GM21786 (cell line): ENCODE measurements around the gene OR6V1.
"Not testable (repeated sequence)": the region's sequence is repeated elsewhere in the genome, so short reads cannot be mapped to it uniquely, and the experiment has no call there.

Source experiments
- ATAC-seq: cut with Tn5 transposase; IDR thresholded peaks from one replicate; pipeline ENCODE4 v1.9.1; 2021; ENCODE audit not compliant: unreplicated experiment

OR6V1 gene

GRCh38 chr7:143042790-143043271 lies 9.3 kb upstream of the OR6V1 start:
- no peak for ATAC-seq

- ATAC-seq: no peak
Measured at GRCh38 chr7:143043391-143043790, 8.8 kb upstream of the OR6V1 start.

- no peak for ATAC-seq
Measured at GRCh38 chr7:143046426-143046851, 5.7 kb upstream of the OR6V1 start.

- ATAC-seq: no peak
Measured at GRCh38 chr7:143047326-143047725, 4.8 kb upstream of the OR6V1 start.

- no peak for ATAC-seq
Measured at GRCh38 chr7:143048827-143049226, 3.3 kb upstream of the OR6V1 start.

DNA sequence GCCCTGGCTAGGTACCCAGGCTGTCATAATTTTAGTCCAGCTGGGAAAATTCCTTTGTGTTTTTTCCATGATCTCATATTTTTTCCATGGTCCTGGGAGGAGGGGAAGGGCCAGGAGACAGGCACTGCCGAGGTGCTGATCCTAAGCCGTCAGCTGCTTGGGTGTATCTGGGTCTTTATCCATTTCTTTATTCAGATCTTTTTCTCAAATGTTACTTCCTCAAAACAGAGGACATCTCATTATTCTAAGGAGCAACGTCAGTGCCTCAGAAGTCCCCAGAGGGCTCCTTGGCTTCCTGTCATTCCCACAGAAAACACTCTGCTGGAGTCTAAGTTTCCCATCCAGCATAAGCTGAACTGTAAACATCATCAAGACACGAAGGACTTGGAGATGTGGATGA lies 2.8 kb upstream of the OR6V1 start:
- no peak for ATAC-seq

DNA sequence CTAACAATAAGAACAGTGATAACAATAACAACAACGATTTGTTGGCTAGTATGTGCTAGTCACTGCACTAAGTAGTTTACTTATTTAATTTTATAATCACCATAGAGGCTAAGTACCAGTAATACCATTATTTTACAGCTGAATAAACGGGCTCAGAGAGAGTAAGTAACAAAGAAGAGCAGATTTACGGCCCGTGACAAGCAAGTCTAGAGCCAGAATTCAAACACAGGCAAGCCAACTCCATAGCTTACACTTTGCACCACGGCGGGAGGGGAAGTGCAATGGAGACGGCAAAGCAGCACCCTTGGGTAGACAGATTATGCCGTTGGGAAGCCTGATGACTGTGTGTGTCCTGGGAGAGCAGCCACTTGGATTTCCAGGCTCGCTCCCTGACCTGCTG lies 1.2 kb upstream of the OR6V1 start:
- no peak for ATAC-seq

GRCh38 chr7:143054621-143055020 lies 2.5 kb downstream of the OR6V1 start:
- ATAC-seq: no peak

DNA sequence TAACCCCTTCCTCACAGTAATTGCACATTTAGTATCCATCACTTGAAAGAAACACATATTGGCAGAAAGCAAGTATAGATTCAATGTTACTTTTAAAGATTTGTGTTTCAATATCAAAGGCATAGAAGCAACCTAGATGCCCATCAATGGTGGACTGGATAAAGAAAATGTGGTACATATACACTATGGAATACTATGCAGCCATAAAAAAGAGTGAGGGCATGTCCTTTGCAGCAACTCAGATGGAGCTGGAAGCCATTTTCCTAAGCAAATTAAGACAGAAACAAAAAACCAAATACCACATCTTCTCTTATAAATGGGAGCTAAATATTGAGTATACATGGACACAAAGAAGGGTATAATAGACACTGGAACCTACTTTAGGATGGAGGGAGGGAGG lies 3.6 kb downstream of the OR6V1 start:
- no peak for ATAC-seq

DNA sequence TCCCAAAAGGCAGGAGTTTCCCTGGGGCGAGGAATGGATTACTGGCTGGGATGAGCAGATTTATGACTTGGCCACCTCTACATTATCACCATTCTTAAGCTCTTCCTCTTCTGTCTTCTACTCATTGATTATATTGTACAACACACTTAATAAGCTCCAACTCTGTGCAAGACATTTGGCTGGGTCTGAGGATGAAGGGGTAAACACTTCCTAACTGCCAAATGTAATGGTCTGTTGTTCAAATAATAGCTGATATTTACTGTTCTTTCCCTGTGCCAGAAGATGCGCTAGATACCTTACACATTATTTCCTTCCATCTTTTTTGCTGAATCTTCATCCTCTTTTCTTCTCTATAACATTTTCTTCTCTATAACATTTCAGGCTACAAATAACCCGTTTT lies 11.6 kb downstream of the OR6V1 start:
- ATAC-seq: no peak

- ATAC-seq: no peak
Measured at GRCh38 chr7:143068446-143068845, 16.3 kb downstream of the OR6V1 start.

DNA sequence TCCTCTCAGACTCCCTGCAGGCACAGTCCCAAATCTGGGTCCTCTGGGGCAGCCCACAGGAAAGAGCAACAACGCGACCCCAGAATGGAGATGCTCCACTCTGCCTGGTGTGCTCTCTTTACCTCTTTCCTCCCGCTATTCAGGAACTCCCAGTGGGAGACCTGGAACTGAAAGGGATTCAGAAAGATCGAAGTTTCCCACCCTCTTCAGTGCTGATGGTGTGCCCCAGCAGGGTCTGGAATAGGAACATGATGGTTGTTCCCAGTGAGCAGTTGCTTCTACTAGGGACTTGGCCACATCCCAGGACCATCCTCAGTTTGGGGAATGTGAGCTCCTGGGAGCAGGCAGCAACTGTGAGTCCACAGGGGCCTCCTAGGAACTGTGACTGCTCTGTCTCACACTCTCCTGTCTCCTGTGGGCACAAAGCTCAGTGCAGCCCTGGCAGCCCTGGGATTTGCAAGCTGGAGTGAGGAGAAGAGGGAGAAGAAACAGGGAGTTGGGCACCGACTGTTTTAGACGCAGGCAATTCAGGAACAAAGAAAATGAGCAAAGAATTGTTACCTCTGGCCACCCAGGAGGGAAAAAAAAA lies 17.9 kb downstream of the OR6V1 start:
- no peak for ATAC-seq

- ATAC-seq: no peak
Measured at GRCh38 chr7:143073556-143073955, 21.4 kb downstream of the OR6V1 start.

GRCh38 chr7:143074141-143074540 lies 22.0 kb downstream of the OR6V1 start:
- ATAC-seq: no peak

DNA sequence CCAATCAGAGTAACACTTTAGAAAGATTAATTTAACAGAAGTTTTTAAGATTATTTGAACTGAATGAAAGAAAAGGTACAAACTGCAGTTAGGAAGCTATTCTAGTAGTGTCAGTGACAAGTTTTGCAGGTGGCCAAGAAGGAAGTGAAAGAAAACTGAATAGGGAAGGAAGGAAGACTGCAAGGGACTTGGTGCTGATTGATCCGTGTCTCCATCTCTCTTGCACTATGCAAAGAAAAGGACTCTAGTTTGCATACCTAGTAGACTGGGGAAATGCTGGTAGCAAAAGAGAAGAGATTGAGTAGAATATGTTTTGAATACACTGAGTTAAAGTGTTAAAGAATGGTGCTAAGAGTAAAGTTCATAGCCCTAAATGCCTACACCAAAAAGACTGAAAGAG lies 33.0 kb downstream of the OR6V1 start:
- no peak for ATAC-seq

GRCh38 chr7:143085610-143086009 lies 33.5 kb downstream of the OR6V1 start:
- ATAC-seq: not testable (repeated sequence)

GRCh38 chr7:143088549-143089231 lies 36.5 kb downstream of the OR6V1 start:
- not testable (repeated sequence) for ATAC-seq

GRCh38 chr7:143096146-143096545 lies 44.0 kb downstream of the OR6V1 start:
- no peak for ATAC-seq

DNA sequence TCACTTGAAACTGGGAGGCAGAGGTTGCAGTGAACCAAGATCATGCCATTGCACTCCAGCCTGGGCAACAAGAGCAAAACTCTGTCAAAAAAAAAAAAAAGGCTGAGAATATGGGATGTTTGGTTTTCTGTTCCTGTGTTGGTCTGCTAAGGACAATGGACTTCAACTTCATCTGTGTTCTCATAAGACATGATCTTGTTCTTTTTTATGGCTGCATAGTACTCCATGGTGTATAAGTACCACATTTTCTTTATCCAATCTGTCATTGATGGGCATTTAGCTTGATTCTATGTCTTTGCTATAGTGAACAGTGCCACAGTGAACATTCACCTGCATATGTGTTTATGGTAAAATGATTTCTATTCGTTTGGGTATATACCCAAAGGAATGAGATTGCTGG lies 47.4 kb downstream of the OR6V1 start:
- not testable (repeated sequence) for ATAC-seq
